Subcutaneous abdominal adipose tissue (tissue), 5 donors: ENCODE data around the gene PTPN13.

Experiments
- H3K27ac ChIP-seq: one replicate; pipeline ENCODE4 v1.7.0; 2013; ENCODE audit warnings: low read depth, mild to moderate bottlenecking, inconsistent platforms, low read length, moderate library complexity
- H3K27me3 ChIP-seq, 5 donors: one replicate each; pipeline ENCODE4 v1.7.0; 2013; ENCODE audit warnings: low read length in 5 of 5, inconsistent platforms in 1 of 5; ENCODE audit not compliant: control insufficient read depth in 5 of 5, insufficient read depth in 4 of 5
- H3K36me3 ChIP-seq, 5 donors: one replicate each; pipeline ENCODE4 v1.7.0; 2013; ENCODE audit warnings: low read length in 5 of 5; ENCODE audit not compliant: control insufficient read depth in 5 of 5, insufficient read depth in 5 of 5
- H3K4me1 ChIP-seq, 5 donors: one replicate each; pipeline ENCODE4 v1.7.0; 2013; ENCODE audit warnings: low read length in 5 of 5, mild to moderate bottlenecking in 3 of 5, moderate library complexity in 1 of 5; ENCODE audit not compliant: control insufficient read depth in 5 of 5, insufficient read depth in 5 of 5
- H3K4me3 ChIP-seq, 5 donors: one replicate each; pipeline ENCODE4 v1.7.0; 2013; ENCODE audit warnings: low read length in 5 of 5, low read depth in 1 of 5
- H3K9ac ChIP-seq, 5 donors: one replicate each; pipeline ENCODE4 v1.7.0; 2013; ENCODE audit warnings: low read length in 5 of 5, mild to moderate bottlenecking in 4 of 5, moderate library complexity in 3 of 5
- H3K9me3 ChIP-seq, 5 donors: one replicate each; pipeline ENCODE4 v1.7.0; 2013; ENCODE audit warnings: low read length in 5 of 5; ENCODE audit not compliant: control insufficient read depth in 5 of 5
- donor health status: healthy.
- donor health status: healthy.
- donor health status: healthy.
- donor health status: healthy.
- donor health status: healthy.

The PTPN13 gene

GRCh38 chr4:86593688-86594558 lies at the start of gene PTPN13:
Gene PTPN13 (plus strand): TSS chr4:86594315. CDS start chr4:86635257, 40,942 bp downstream.
- Histone ChIP-seq H3K9ac (peak within 1 kb of the TSS; percentile 31 to 82 (median 79)), H3K4me3 (peak within 1 kb of the TSS; percentile 70 to 97 (median 90)), H3K4me1 (peaks cover 2 to 38% (median 34%) of the 10 kb centered on the region in 5 donors), H3K27ac (peak within 1 kb of the TSS; percentile 88), H3K9me3 (no peaks in the 10 kb centered on the region), H3K27me3 (no peaks in the 10 kb centered on the region), H3K36me3 (no peaks in the 10 kb centered on the region)

- peaks cover 0 to 6% (median 0%) of the 10 kb centered on the region in 5 donors for H3K4me1 ChIP-seq
- no peak overlapping the region for H3K27ac ChIP-seq
- H3K9ac ChIP-seq = no peak overlapping the region
- no peaks in the 10 kb centered on the region for H3K36me3 ChIP-seq
- H3K27me3 ChIP-seq = peaks cover 0 to 8% (median 0%) of the 10 kb centered on the region in 5 donors
- no peaks in the 10 kb centered on the region for H3K9me3 ChIP-seq
- no peak overlapping the region for H3K4me3 ChIP-seq
These were observed 47.0 kb upstream of the PTPN13 start for GRCh38 chr4:86547140-86547539.

- H3K36me3 ChIP-seq = no peaks in the 10 kb centered on the region
- H3K27ac ChIP-seq = no peak overlapping the region
- H3K27me3 ChIP-seq = peaks cover 0 to 3% (median 0%) of the 10 kb centered on the region in 5 donors
- H3K4me1 ChIP-seq = peaks cover 0 to 6% (median 0%) of the 10 kb centered on the region in 5 donors
- no peak overlapping the region for H3K9ac ChIP-seq
- H3K9me3 ChIP-seq = no peaks in the 10 kb centered on the region
- no peak overlapping the region for H3K4me3 ChIP-seq
These were observed 44.8 kb upstream of the PTPN13 start for GRCh38 chr4:86549163-86549788.

- peaks cover 0 to 3% (median 0%) of the 10 kb centered on the region in 5 donors for H3K27me3 ChIP-seq
- H3K9ac ChIP-seq = no peak overlapping the region
- H3K4me3 ChIP-seq = no peak overlapping the region
These were observed 42.7 kb upstream of the PTPN13 start for GRCh38 chr4:86551387-86551786.

GRCh38 chr4:86554646-86555045 lies 39.5 kb upstream of the PTPN13 start:
- Histone ChIP-seq H3K9me3 (no peaks in the 10 kb centered on the region), H3K27ac (no peak overlapping the region)

More at GRCh38 chr4:86551387-86551786, 42.7 kb upstream of the PTPN13 start:
- Histone ChIP-seq H3K9me3 (no peaks in the 10 kb centered on the region), H3K36me3 (no peaks in the 10 kb centered on the region), H3K4me1 (peaks cover 0 to 2% (median 0%) of the 10 kb centered on the region in 5 donors), H3K27ac (no peak overlapping the region)

GRCh38 chr4:86556791-86557415 lies 37.2 kb upstream of the PTPN13 start:
- H3K4me1 ChIP-seq = peaks cover 0 to 2% (median 0%) of the 10 kb centered on the region in 5 donors
- H3K27ac ChIP-seq = no peak overlapping the region
- H3K27me3 ChIP-seq = peaks cover 0 to 3% (median 0%) of the 10 kb centered on the region in 5 donors
- H3K36me3 ChIP-seq = no peaks in the 10 kb centered on the region
- H3K9me3 ChIP-seq = no peaks in the 10 kb centered on the region
- no peak overlapping the region for H3K9ac ChIP-seq
- H3K4me3 ChIP-seq = no peak overlapping the region

More at GRCh38 chr4:86554646-86555045, 39.5 kb upstream of the PTPN13 start:
- Histone ChIP-seq H3K4me3 (no peak overlapping the region), H3K27me3 (peaks cover 0 to 3% (median 0%) of the 10 kb centered on the region in 5 donors), H3K4me1 (peaks cover 0 to 2% (median 0%) of the 10 kb centered on the region in 5 donors), H3K36me3 (no peaks in the 10 kb centered on the region), H3K9ac (no peak overlapping the region)

GRCh38 chr4:86557526-86557925 lies 36.6 kb upstream of the PTPN13 start:
- no peak overlapping the region for H3K4me3 ChIP-seq
- no peak overlapping the region for H3K9ac ChIP-seq
- peaks cover 0 to 2% (median 0%) of the 10 kb centered on the region in 5 donors for H3K4me1 ChIP-seq
- H3K36me3 ChIP-seq = no peaks in the 10 kb centered on the region
- H3K9me3 ChIP-seq = no peaks in the 10 kb centered on the region
- no peak overlapping the region for H3K27ac ChIP-seq
- H3K27me3 ChIP-seq = peaks cover 0 to 3% (median 0%) of the 10 kb centered on the region in 5 donors

- no peak overlapping the region for H3K9ac ChIP-seq
- peaks cover 0 to 3% (median 0%) of the 10 kb centered on the region in 5 donors for H3K27me3 ChIP-seq
- no peak overlapping the region for H3K27ac ChIP-seq
- peaks cover 0 to 2% (median 0%) of the 10 kb centered on the region in 5 donors for H3K4me1 ChIP-seq
- no peaks in the 10 kb centered on the region for H3K9me3 ChIP-seq
- H3K4me3 ChIP-seq = no peak overlapping the region
- H3K36me3 ChIP-seq = no peaks in the 10 kb centered on the region
These were observed 35.9 kb upstream of the PTPN13 start for GRCh38 chr4:86558258-86558657.

- H3K36me3 ChIP-seq = no peaks in the 10 kb centered on the region
- no peak overlapping the region for H3K4me3 ChIP-seq
- no peak overlapping the region for H3K9ac ChIP-seq
- peaks cover 0 to 2% (median 0%) of the 10 kb centered on the region in 5 donors for H3K4me1 ChIP-seq
- H3K9me3 ChIP-seq = no peaks in the 10 kb centered on the region
- no peaks in the 10 kb centered on the region for H3K27me3 ChIP-seq
- H3K27ac ChIP-seq = no peak overlapping the region
These were observed 35.3 kb upstream of the PTPN13 start for GRCh38 chr4:86558797-86559196.
